ENCODE measurements around the gene NOL8.

The NOL8 gene

GRCh38 chr9:92298036-92298435 lies 27.1 kb downstream of the NOL8 start:
- POLR2A ChIA-PET: no interaction called here
- no peak overlapping the region for H3K27ac ChIP-seq (ENCODE audit: extremely low read depth, low read depth, low read length)
- no peaks in the 10 kb centered on the region for H3K9me3 ChIP-seq (ENCODE audit: control insufficient read depth, insufficient read depth, low read depth, low read length)
- TF ChIP-seq ZFHX2 (tag by site-specific recombination; conservative IDR thresholded peaks at IDR 0.05) (no peak), ZNF146 (tag by site-specific recombination; IDR thresholded peaks at IDR 0.05) (no peak)
- no peaks in the 10 kb centered on the region; the same call in 1 of the 2 replicates for H3K4me1 ChIP-seq (ENCODE audit: control insufficient read depth, insufficient read depth, low read length)
- no peak overlapping the region for H3K4me3 ChIP-seq (ENCODE audit: low read depth, low read length)
- H3K36me3 ChIP-seq (ENCODE audit: control insufficient read depth in 2 of 2, insufficient read depth in 1 of 2, low read length in 2 of 2): peaks cover 27 to 61% of the 10 kb centered on the region in 2 experiments
- CTCF ChIA-PET: interaction anchor here (0.6 to 1.6 kb wide), 2 partner anchors 79 to 157 kb away, joined by 5 to 7 read pairs; no protein-coding TSS in a partner anchor

- Histone ChIP-seq H3K4me1 (ENCODE audit: control insufficient read depth, insufficient read depth, low read length) (no peaks in the 10 kb centered on the region; the same call in 1 of the 2 replicates), H3K27ac (ENCODE audit: extremely low read depth, low read depth, low read length) (no peak overlapping the region), H3K4me3 (ENCODE audit: low read depth, low read length) (no peak overlapping the region), H3K36me3 (ENCODE audit: control insufficient read depth in 2 of 2, insufficient read depth in 1 of 2, low read length in 2 of 2) (peaks cover 27 to 57% of the 10 kb centered on the region in 2 experiments), H3K9me3 (ENCODE audit: control insufficient read depth, insufficient read depth, low read depth, low read length) (no peaks in the 10 kb centered on the region)
- ChIA-PET CTCF (no interaction called here), POLR2A (no interaction called here)
- TF ChIP-seq ZNF433 (tag by site-specific recombination; IDR thresholded peaks at IDR 0.05; ENCODE audit: low read depth) (no peak), OVOL3 (tag by site-specific recombination; IDR thresholded peaks at IDR 0.05) (no peak), ZBTB21 (tag by site-specific recombination; IDR thresholded peaks at IDR 0.05) (no peak), KLF10 (tag by site-specific recombination; IDR thresholded peaks at IDR 0.05) (no peak), ZNF529 (tag by site-specific recombination; IDR thresholded peaks at IDR 0.05; ENCODE audit: insufficient replicate concordance) (no peak), ZNF335 (tag by site-specific recombination; conservative IDR thresholded peaks at IDR 0.05) (no peak), ZNF140 (tag by site-specific recombination; IDR thresholded peaks at IDR 0.05) (no peak), ZNF184 (tag by site-specific recombination; IDR thresholded peaks at IDR 0.05) (no peak), ZNF548 (tag by site-specific recombination; IDR thresholded peaks at IDR 0.05) (no peak), ZNF704 (tag by site-specific recombination; IDR thresholded peaks at IDR 0.05) (no peak), HIC1 (tag by site-specific recombination; IDR thresholded peaks at IDR 0.05) (no peak), ZNF266 (tag by site-specific recombination; IDR thresholded peaks at IDR 0.05; ENCODE audit: low read depth) (no peak), KLF16 (tag by site-specific recombination; IDR thresholded peaks at IDR 0.05) (no peak), BCL6B (tag by site-specific recombination; IDR thresholded peaks at IDR 0.05) (no peak), KLF7 (tag by site-specific recombination; IDR thresholded peaks at IDR 0.05; ENCODE audit: borderline replicate concordance) (no peak)
These were observed 27.5 kb downstream of the NOL8 start for GRCh38 chr9:92297611-92298010.

- Histone ChIP-seq H3K4me1 (ENCODE audit: control insufficient read depth, insufficient read depth, low read length) (no peaks in the 10 kb centered on the region; the same call in 1 of the 2 replicates), H3K9me3 (ENCODE audit: control insufficient read depth, insufficient read depth, low read depth, low read length) (no peaks in the 10 kb centered on the region), H3K4me3 (ENCODE audit: low read depth, low read length) (no peak overlapping the region), H3K36me3 (ENCODE audit: control insufficient read depth in 2 of 2, insufficient read depth in 1 of 2, low read length in 2 of 2) (peaks cover 20 to 45% of the 10 kb centered on the region in 2 experiments), H3K27ac (ENCODE audit: extremely low read depth, low read depth, low read length) (peak overlapping the region; percentile 4; the same call in 1 of the 2 replicates)
- POLR2A ChIA-PET: interaction anchor here (1.0 kb wide), 1 partner anchor 30 kb away, joined by 3 read pairs; the partner anchor contains the start of gene CENPP
- CTCF ChIA-PET: interaction anchor here (0.5 to 1.3 kb wide), 2 partner anchors 148 to 155 kb away, joined by 4 to 6 read pairs; no protein-coding TSS in a partner anchor
- TF ChIP-seq BCL6B (tag by site-specific recombination; IDR thresholded peaks at IDR 0.05) (no peak), ZNF341 (tag by site-specific recombination; IDR thresholded peaks at IDR 0.05; ENCODE audit: low read depth) (no peak), ZBTB8A (tag by site-specific recombination; IDR thresholded peaks at IDR 0.05) (no peak), ZNF26 (tag by site-specific recombination; IDR thresholded peaks at IDR 0.05) (no peak), ZNF785 (tag by site-specific recombination; IDR thresholded peaks at IDR 0.05) (no peak), KLF10 (tag by site-specific recombination; IDR thresholded peaks at IDR 0.05) (no peak), ZNF174 (tag by site-specific recombination; IDR thresholded peaks at IDR 0.05) (no peak)
These were observed 29.3 kb downstream of the NOL8 start for GRCh38 chr9:92295827-92296258.

Data from HEK293 (cell line).